Neural cell (in vitro differentiated cells): Measurements from ENCODE around the gene HDAC4.
"Not testable (repeated sequence)": the region's sequence is repeated elsewhere in the genome, so short reads cannot be mapped to it uniquely, and the experiment has no call there.

Experiments
- EP300 ChIP-seq: fragments of 450-650 bp; conservative IDR thresholded peaks from 2 replicates; pipeline ENCODE4 v1.6.1; 2014; ENCODE audit warnings: antibody characterized with exemption, mild to moderate bottlenecking, moderate library complexity; ENCODE audit not compliant: poor library complexity, severe bottlenecking
- EZH2 ChIP-seq: fragments of 200-600, 300-800 bp; shearing (Covaris generic), sonication (generic); IDR thresholded peaks from 2 replicates; pipeline ENCODE4 v1.6.1; 2014; ENCODE audit warnings: antibody characterized with exemption, low read length, borderline replicate concordance, mild to moderate bottlenecking; ENCODE audit not compliant: insufficient read depth, poor library complexity, severe bottlenecking
- RAD21 ChIP-seq: fragments of 450-650 bp; conservative IDR thresholded peaks from 2 replicates; pipeline ENCODE4 v1.6.1; 2014; ENCODE audit warnings: antibody characterized with exemption, mild to moderate bottlenecking, moderate library complexity
- TAF1 ChIP-seq: IDR thresholded peaks from 2 replicates; pipeline ENCODE4 v1.6.1; 2012; ENCODE audit warnings: low read depth
- TF ChIP-seq, protein P1 (sequence below): fragments of 450-650 bp; IDR thresholded peaks from 2 replicates; pipeline ENCODE4 v1.5.1; 2014; ENCODE audit warnings: antibody characterized with exemption, mild to moderate bottlenecking, moderate library complexity; ENCODE audit not compliant: poor library complexity, severe bottlenecking

- TF ChIP-seq, protein P1, sequence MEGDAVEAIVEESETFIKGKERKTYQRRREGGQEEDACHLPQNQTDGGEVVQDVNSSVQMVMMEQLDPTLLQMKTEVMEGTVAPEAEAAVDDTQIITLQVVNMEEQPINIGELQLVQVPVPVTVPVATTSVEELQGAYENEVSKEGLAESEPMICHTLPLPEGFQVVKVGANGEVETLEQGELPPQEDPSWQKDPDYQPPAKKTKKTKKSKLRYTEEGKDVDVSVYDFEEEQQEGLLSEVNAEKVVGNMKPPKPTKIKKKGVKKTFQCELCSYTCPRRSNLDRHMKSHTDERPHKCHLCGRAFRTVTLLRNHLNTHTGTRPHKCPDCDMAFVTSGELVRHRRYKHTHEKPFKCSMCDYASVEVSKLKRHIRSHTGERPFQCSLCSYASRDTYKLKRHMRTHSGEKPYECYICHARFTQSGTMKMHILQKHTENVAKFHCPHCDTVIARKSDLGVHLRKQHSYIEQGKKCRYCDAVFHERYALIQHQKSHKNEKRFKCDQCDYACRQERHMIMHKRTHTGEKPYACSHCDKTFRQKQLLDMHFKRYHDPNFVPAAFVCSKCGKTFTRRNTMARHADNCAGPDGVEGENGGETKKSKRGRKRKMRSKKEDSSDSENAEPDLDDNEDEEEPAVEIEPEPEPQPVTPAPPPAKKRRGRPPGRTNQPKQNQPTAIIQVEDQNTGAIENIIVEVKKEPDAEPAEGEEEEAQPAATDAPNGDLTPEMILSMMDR: not testable (repeated sequence)
- TF ChIP-seq RAD21, EZH2, TAF1, EP300: not testable (repeated sequence)
Observed at GRCh38 chr2:239069362-239070333, 331.2 kb downstream of the HDAC4 start.
